ENCODE data around the gene RNF113B. TPM values are rescaled to one million over a fixed set of nuclear protein-coding genes. Genes with fewer than 3 reads are reported as not detected.

Gene RNF113B
- polyA plus RNA-seq (2013, experiment 1 of 2): not detected
- not detected for polyA plus RNA-seq (2013, experiment 2 of 2)

GRCh38 chr13:98176777-98177608 is at the start of gene RNF113B:
TSS of gene RNF113B (minus strand) at chr13:98177269. CDS start at chr13:98177236, 33 bp downstream.
- peaks cover 18% of the 10 kb centered on the region for H3K36me3 ChIP-seq (ENCODE audit: control insufficient read depth, insufficient read depth, low read length)
- H3K27ac ChIP-seq (ENCODE audit: low read depth, low read length, severe bottlenecking): no peak within 1 kb of the TSS
- no peak within 1 kb of the TSS for H3K4me3 ChIP-seq (ENCODE audit: extremely low read depth, insufficient read depth, low read length, poor library complexity, severe bottlenecking)
- H3K4me1 ChIP-seq (ENCODE audit: control insufficient read depth, insufficient read depth, low read length, poor library complexity, severe bottlenecking): peaks cover 56% of the 10 kb centered on the region
- WGBS, 2 experiments (ENCODE audit: insufficient coverage in 2 of 2): 94 to 95% methylated on average over 49 of the region's 58 CpGs
- H3K9me3 ChIP-seq (ENCODE audit: control insufficient read depth, low read length): peaks cover 5% of the 10 kb centered on the region

- H3K36me3 ChIP-seq (ENCODE audit: control insufficient read depth, insufficient read depth, low read length): peaks cover 61% of the 10 kb centered on the region
- WGBS, 2 experiments (ENCODE audit: insufficient coverage in 2 of 2): 100% methylated on average over 1 of the region's 5 CpGs; no CpG with 5 or more reads in 1 of the 2 experiments
- H3K9me3 ChIP-seq (ENCODE audit: control insufficient read depth, low read length): peaks cover 18% of the 10 kb centered on the region
- H3K27ac ChIP-seq (ENCODE audit: low read depth, low read length, severe bottlenecking): no peak overlapping the region
- H3K4me3 ChIP-seq (ENCODE audit: extremely low read depth, insufficient read depth, low read length, poor library complexity, severe bottlenecking): no peak overlapping the region
- H3K4me1 ChIP-seq (ENCODE audit: control insufficient read depth, insufficient read depth, low read length, poor library complexity, severe bottlenecking): peaks cover 11% of the 10 kb centered on the region
Observed at GRCh38 chr13:98226496-98226895, 49.4 kb upstream of the RNF113B start.

GRCh38 chr13:98225036-98225940 is 48.2 kb upstream of the RNF113B start:
- 96 to 97% methylated on average over 15 to 19 of the region's 20 CpGs for WGBS, 2 experiments (ENCODE audit: insufficient coverage in 2 of 2)
- H3K9me3 ChIP-seq (ENCODE audit: control insufficient read depth, low read length): peaks cover 11% of the 10 kb centered on the region
- H3K27ac ChIP-seq (ENCODE audit: low read depth, low read length, severe bottlenecking): no peak overlapping the region
- peaks cover 19% of the 10 kb centered on the region for H3K4me1 ChIP-seq (ENCODE audit: control insufficient read depth, insufficient read depth, low read length, poor library complexity, severe bottlenecking)
- H3K36me3 ChIP-seq (ENCODE audit: control insufficient read depth, insufficient read depth, low read length): peaks cover 57% of the 10 kb centered on the region
- H3K4me3 ChIP-seq (ENCODE audit: extremely low read depth, insufficient read depth, low read length, poor library complexity, severe bottlenecking): no peak overlapping the region

GRCh38 chr13:98224557-98224956 is 47.5 kb upstream of the RNF113B start:
- 94 to 97% methylated on average over 5 of the region's 5 CpGs for WGBS, 2 experiments (ENCODE audit: insufficient coverage in 2 of 2)
- H3K27ac ChIP-seq (ENCODE audit: low read depth, low read length, severe bottlenecking): no peak overlapping the region

GRCh38 chr13:98223741-98224140 is 46.7 kb upstream of the RNF113B start:
- H3K9me3 ChIP-seq (ENCODE audit: control insufficient read depth, low read length): peaks cover 5% of the 10 kb centered on the region
- H3K4me3 ChIP-seq (ENCODE audit: extremely low read depth, insufficient read depth, low read length, poor library complexity, severe bottlenecking): no peak overlapping the region
- no peak overlapping the region for H3K27ac ChIP-seq (ENCODE audit: low read depth, low read length, severe bottlenecking)
- peaks cover 49% of the 10 kb centered on the region for H3K36me3 ChIP-seq (ENCODE audit: control insufficient read depth, insufficient read depth, low read length)
- peaks cover 19% of the 10 kb centered on the region for H3K4me1 ChIP-seq (ENCODE audit: control insufficient read depth, insufficient read depth, low read length, poor library complexity, severe bottlenecking)

More at GRCh38 chr13:98224557-98224956, 47.5 kb upstream of the RNF113B start:
- Histone ChIP-seq H3K36me3 (ENCODE audit: control insufficient read depth, insufficient read depth, low read length) (peaks cover 52% of the 10 kb centered on the region), H3K4me1 (ENCODE audit: control insufficient read depth, insufficient read depth, low read length, poor library complexity, severe bottlenecking) (peaks cover 19% of the 10 kb centered on the region), H3K4me3 (ENCODE audit: extremely low read depth, insufficient read depth, low read length, poor library complexity, severe bottlenecking) (no peak overlapping the region), H3K9me3 (ENCODE audit: control insufficient read depth, low read length) (peaks cover 6% of the 10 kb centered on the region)

- peaks cover 19% of the 10 kb centered on the region for H3K4me1 ChIP-seq (ENCODE audit: control insufficient read depth, insufficient read depth, low read length, poor library complexity, severe bottlenecking)
- WGBS, 2 experiments (ENCODE audit: insufficient coverage in 2 of 2): 88 to 96% methylated on average over 3 to 7 of the region's 7 CpGs
- no peaks in the 10 kb centered on the region for H3K9me3 ChIP-seq (ENCODE audit: control insufficient read depth, low read length)
- H3K36me3 ChIP-seq (ENCODE audit: control insufficient read depth, insufficient read depth, low read length): peaks cover 40% of the 10 kb centered on the region
- no peak overlapping the region for H3K4me3 ChIP-seq (ENCODE audit: extremely low read depth, insufficient read depth, low read length, poor library complexity, severe bottlenecking)
- H3K27ac ChIP-seq (ENCODE audit: low read depth, low read length, severe bottlenecking): no peak overlapping the region
Observed at GRCh38 chr13:98222816-98223215, 45.7 kb upstream of the RNF113B start.

GRCh38 chr13:98222081-98222554 is 45.0 kb upstream of the RNF113B start:
- Histone ChIP-seq H3K9me3 (ENCODE audit: control insufficient read depth, low read length) (no peaks in the 10 kb centered on the region), H3K4me1 (ENCODE audit: control insufficient read depth, insufficient read depth, low read length, poor library complexity, severe bottlenecking) (peaks cover 22% of the 10 kb centered on the region), H3K4me3 (ENCODE audit: extremely low read depth, insufficient read depth, low read length, poor library complexity, severe bottlenecking) (no peak overlapping the region), H3K36me3 (ENCODE audit: control insufficient read depth, insufficient read depth, low read length) (peaks cover 37% of the 10 kb centered on the region), H3K27ac (ENCODE audit: low read depth, low read length, severe bottlenecking) (peak overlapping the region; percentile 71)
- 97 to 100% methylated on average over 3 to 4 of the region's 5 CpGs for WGBS, 2 experiments (ENCODE audit: insufficient coverage in 2 of 2)

- WGBS, 2 experiments (ENCODE audit: insufficient coverage in 2 of 2): 93 to 100% methylated on average over 4 of the region's 6 CpGs
- peaks cover 22% of the 10 kb centered on the region for H3K4me1 ChIP-seq (ENCODE audit: control insufficient read depth, insufficient read depth, low read length, poor library complexity, severe bottlenecking)
- peaks cover 34% of the 10 kb centered on the region for H3K36me3 ChIP-seq (ENCODE audit: control insufficient read depth, insufficient read depth, low read length)
- no peak overlapping the region for H3K4me3 ChIP-seq (ENCODE audit: extremely low read depth, insufficient read depth, low read length, poor library complexity, severe bottlenecking)
- H3K9me3 ChIP-seq (ENCODE audit: control insufficient read depth, low read length): no peaks in the 10 kb centered on the region
- H3K27ac ChIP-seq (ENCODE audit: low read depth, low read length, severe bottlenecking): no peak overlapping the region
Observed at GRCh38 chr13:98221234-98221633, 44.2 kb upstream of the RNF113B start.

- H3K9me3 ChIP-seq (ENCODE audit: control insufficient read depth, low read length): no peaks in the 10 kb centered on the region
- peaks cover 31% of the 10 kb centered on the region for H3K36me3 ChIP-seq (ENCODE audit: control insufficient read depth, insufficient read depth, low read length)
- H3K27ac ChIP-seq (ENCODE audit: low read depth, low read length, severe bottlenecking): no peak overlapping the region
- 83 to 100% methylated on average over 2 to 3 of the region's 4 CpGs for WGBS, 2 experiments (ENCODE audit: insufficient coverage in 2 of 2)
- H3K4me3 ChIP-seq (ENCODE audit: extremely low read depth, insufficient read depth, low read length, poor library complexity, severe bottlenecking): no peak overlapping the region
- peaks cover 22% of the 10 kb centered on the region for H3K4me1 ChIP-seq (ENCODE audit: control insufficient read depth, insufficient read depth, low read length, poor library complexity, severe bottlenecking)
Observed at GRCh38 chr13:98220271-98220791, 43.3 kb upstream of the RNF113B start.

- H3K27ac ChIP-seq (ENCODE audit: low read depth, low read length, severe bottlenecking): no peak overlapping the region
- WGBS, 2 experiments (ENCODE audit: insufficient coverage in 2 of 2): 94 to 100% methylated on average over 4 of the region's 6 CpGs
- H3K9me3 ChIP-seq (ENCODE audit: control insufficient read depth, low read length): no peaks in the 10 kb centered on the region
Observed at GRCh38 chr13:98219685-98220084, 42.6 kb upstream of the RNF113B start.

More at GRCh38 chr13:98219685-98220084, 42.6 kb upstream of the RNF113B start:
- peaks cover 33% of the 10 kb centered on the region for H3K36me3 ChIP-seq (ENCODE audit: control insufficient read depth, insufficient read depth, low read length)
- peaks cover 22% of the 10 kb centered on the region for H3K4me1 ChIP-seq (ENCODE audit: control insufficient read depth, insufficient read depth, low read length, poor library complexity, severe bottlenecking)
- no peak overlapping the region for H3K4me3 ChIP-seq (ENCODE audit: extremely low read depth, insufficient read depth, low read length, poor library complexity, severe bottlenecking)

All from mesodermal cell (in vitro differentiated cells).